Choroid plexus epithelial cell (primary cell): ENCODE measurements around the gene MRPL27.
"Not testable (repeated sequence)": the region's sequence is repeated elsewhere in the genome, so short reads cannot be mapped to it uniquely, and the experiment has no call there.

Experiments
- DNase-seq: peaks from one replicate; pipeline ENCODE4 v3.0.0-alpha.2; 2010; ENCODE audit warnings: low read depth
- H3K4me3 ChIP-seq: 2 replicates; pipeline ENCODE4 v1.5.1; 2011; ENCODE audit warnings: low read depth, mild to moderate bottlenecking, control low read depth, low read length, moderate library complexity
- CTCF ChIP-seq: conservative IDR thresholded peaks from 2 replicates; pipeline ENCODE4 v1.5.1; 2011; ENCODE audit warnings: low read depth, mild to moderate bottlenecking, control low read depth, inconsistent platforms, low read length, moderate library complexity

Gene MRPL27

DNA sequence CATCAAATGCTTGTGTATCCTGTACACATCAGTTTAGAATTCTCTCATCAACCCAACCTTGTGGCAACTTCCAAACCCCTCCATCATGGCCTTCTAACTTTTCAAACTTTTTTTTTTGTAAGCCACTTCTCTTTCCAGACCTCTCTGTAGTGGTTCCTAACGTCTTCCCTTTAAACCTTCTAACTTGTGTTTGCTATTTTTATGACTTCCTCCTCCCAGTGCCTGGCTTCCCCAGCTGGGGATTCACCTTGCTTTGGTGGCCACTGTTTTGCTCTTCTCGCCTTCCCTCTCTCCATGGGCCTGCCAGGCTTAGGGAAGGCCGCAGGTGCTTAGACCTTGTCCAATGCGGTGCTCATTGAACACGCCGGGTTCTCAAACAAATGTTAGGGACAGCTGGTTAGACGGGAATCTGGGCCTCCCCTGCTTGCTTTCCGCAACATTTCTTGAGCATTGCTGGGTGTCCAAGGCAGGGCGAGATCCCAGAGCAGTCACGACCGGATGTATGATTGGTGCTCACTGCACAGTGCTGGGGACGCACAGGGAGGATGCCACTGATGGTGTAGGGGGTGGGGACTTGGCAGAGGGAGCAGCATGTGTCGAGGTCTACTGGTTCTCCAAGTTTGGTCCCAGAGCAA, 28.1 kb downstream of the MRPL27 start:
- no peak for DNase-seq
- H3K4me3 ChIP-seq, result no peak overlapping the region
- TF ChIP-seq CTCF, result no peak

- DNase-seq, result no peak
- H3K4me3 ChIP-seq, result no peak overlapping the region
- no peak for TF ChIP-seq CTCF
Observed at GRCh38 chr17:50339381-50339780, 33.6 kb downstream of the MRPL27 start.

DNA sequence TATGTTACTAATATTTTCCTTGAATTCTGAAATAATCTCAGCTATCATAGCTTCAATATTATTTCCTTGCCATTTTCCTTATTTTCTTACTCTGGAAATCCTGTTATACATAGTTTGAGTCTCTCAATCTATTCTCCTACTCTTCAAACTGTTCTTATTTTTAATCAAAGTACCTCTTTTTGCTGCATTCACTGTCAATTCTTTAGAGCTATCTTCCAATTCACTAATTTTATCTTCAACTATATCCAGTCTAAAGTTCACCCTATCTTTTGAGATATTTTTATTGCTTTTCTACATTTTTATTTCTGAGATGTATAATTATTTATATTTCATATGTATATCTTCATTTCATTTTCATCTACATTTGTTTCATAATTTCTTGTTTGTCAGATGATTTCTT, 34.3 kb downstream of the MRPL27 start:
- no peak overlapping the region for H3K4me3 ChIP-seq
- no peak for TF ChIP-seq CTCF
- no peak for DNase-seq

GRCh38 chr17:50337956-50338355, 35.0 kb downstream of the MRPL27 start:
- DNase-seq, result no peak
- no peak overlapping the region for H3K4me3 ChIP-seq
- no peak for TF ChIP-seq CTCF

DNA sequence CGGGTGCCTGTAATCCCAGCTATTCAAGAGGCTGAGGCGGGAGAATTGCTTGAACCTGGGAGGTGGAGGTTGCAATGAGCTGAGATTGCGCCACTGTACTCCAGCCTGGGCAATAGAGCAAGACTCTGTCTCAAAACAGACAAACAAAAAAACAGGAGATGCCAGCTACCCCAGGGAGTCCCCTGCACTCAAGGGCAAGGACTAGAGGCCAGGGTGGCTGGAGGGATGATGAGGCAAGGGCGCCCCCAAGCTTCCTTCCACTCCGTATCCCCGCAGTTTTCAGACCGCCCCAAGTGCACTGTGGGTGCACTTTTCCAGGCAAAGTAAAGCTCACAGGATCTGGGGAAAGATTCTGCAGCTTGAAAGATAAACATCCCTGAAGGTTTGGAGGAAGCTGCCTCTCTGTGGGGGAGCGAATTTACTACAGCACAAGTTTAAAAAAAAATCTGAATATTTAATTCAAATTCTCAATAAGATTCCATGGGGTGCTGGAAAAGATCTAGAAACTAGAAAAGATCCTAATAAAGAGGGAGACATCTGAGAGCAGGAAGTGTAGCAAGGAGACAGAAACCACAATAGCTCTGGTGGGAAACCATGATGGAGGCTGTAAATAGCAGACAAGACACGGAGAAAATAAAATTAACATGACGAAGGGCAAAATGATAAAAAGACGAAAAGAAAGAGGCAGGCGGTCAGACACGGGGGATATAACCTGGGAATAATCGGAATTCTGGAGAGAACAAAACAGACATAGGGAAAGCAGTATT, 39.5 kb downstream of the MRPL27 start:
- DNase-seq, result peak; percentile 64
- H3K4me3 ChIP-seq, result not testable (repeated sequence)
- TF ChIP-seq CTCF, result peak; percentile 49

- no peak for TF ChIP-seq CTCF
- DNase-seq, result no peak
- H3K4me3 ChIP-seq, result no peak overlapping the region
Observed at GRCh38 chr17:50332196-50332595, 40.8 kb downstream of the MRPL27 start.

- peak; percentile 74 for DNase-seq
Observed at GRCh38 chr17:50331085-50331791, 41.7 kb downstream of the MRPL27 start.

More at GRCh38 chr17:50331085-50331791, 41.7 kb downstream of the MRPL27 start:
- H3K4me3 ChIP-seq, result no peak overlapping the region
- TF ChIP-seq CTCF, result no peak
